H9 (cell line): ENCODE measurements around the gene SCGB1A1. TPM values are rescaled to one million over a fixed set of nuclear protein-coding genes. Genes with fewer than 3 reads are reported as not detected.

Experiments
- DNase-seq: peaks from one replicate; pipeline ENCODE4 v3.0.0-alpha.2; 2017
- H2AFZ ChIP-seq: one replicate; pipeline ENCODE4 v1.6.1; 2013; ENCODE audit warnings: mild to moderate bottlenecking, low read length, control low read depth, moderate library complexity
- H2AK5ac ChIP-seq: 2 replicates; pipeline ENCODE4 v1.6.1; 2013; ENCODE audit warnings: low read length, control low read depth, mixed read lengths; ENCODE audit not compliant: insufficient read length
- H2BK120ac ChIP-seq: one replicate; pipeline ENCODE4 v1.6.1; 2013; ENCODE audit warnings: low read depth, mild to moderate bottlenecking, low read length, control low read depth, inconsistent platforms; ENCODE audit not compliant: poor library complexity, severe bottlenecking
- H2BK12ac ChIP-seq: 2 replicates; pipeline ENCODE4 v1.6.1; 2013; ENCODE audit warnings: low read length, control low read depth, mixed read lengths, low read depth; ENCODE audit not compliant: insufficient read length
- H2BK15ac ChIP-seq: 2 replicates; pipeline ENCODE4 v1.6.1; 2013; ENCODE audit warnings: low read depth, low read length, control low read depth
- H2BK20ac ChIP-seq: one replicate; pipeline ENCODE4 v1.6.1; 2013; ENCODE audit warnings: low read depth, mild to moderate bottlenecking, low read length, control low read depth, inconsistent platforms; ENCODE audit not compliant: poor library complexity, severe bottlenecking
- H2BK5ac ChIP-seq: 2 replicates; pipeline ENCODE4 v1.6.1; 2013; ENCODE audit warnings: low read length, control low read depth, mixed read lengths; ENCODE audit not compliant: insufficient read length
- H3K14ac ChIP-seq: 2 replicates; pipeline ENCODE4 v1.6.1; 2013; ENCODE audit warnings: low read length, control low read depth; ENCODE audit not compliant: insufficient read depth
- H3K18ac ChIP-seq: 2 replicates; pipeline ENCODE4 v1.6.1; 2013; ENCODE audit warnings: low read depth, mild to moderate bottlenecking, mixed read lengths, low read length, control low read depth; ENCODE audit not compliant: insufficient read length
- H3K23ac ChIP-seq: 2 replicates; pipeline ENCODE4 v1.6.1; 2013; ENCODE audit warnings: low read length, control low read depth, mixed read lengths, low read depth; ENCODE audit not compliant: insufficient read length
- H3K23me2 ChIP-seq: 2 replicates; pipeline ENCODE4 v1.6.1; 2013; ENCODE audit warnings: low read depth, mild to moderate bottlenecking, mixed read lengths, low read length, control low read depth; ENCODE audit not compliant: insufficient read length, poor library complexity, severe bottlenecking
- H3K27ac ChIP-seq: 2 replicates; pipeline ENCODE4 v1.5.1; 2013; ENCODE audit warnings: low read length, control low read depth, mixed read lengths, low read depth; ENCODE audit not compliant: insufficient read length
- H3K27me3 ChIP-seq: 2 replicates; pipeline ENCODE4 v1.6.1; 2013; ENCODE audit warnings: low read length, control low read depth, inconsistent platforms; ENCODE audit not compliant: insufficient read depth
- H3K4ac ChIP-seq: 2 replicates; pipeline ENCODE4 v1.6.1; 2013; ENCODE audit warnings: low read depth, mild to moderate bottlenecking, control low read depth, inconsistent platforms, low read length, moderate library complexity
- H3K4me1 ChIP-seq: 2 replicates; pipeline ENCODE4 v1.6.1; 2013; ENCODE audit warnings: low read length, control low read depth, inconsistent platforms; ENCODE audit not compliant: insufficient read depth
- H3K4me2 ChIP-seq: 2 replicates; pipeline ENCODE4 v1.6.1; 2013; ENCODE audit warnings: low read length, control low read depth, mixed read lengths; ENCODE audit not compliant: insufficient read length, insufficient read depth
- H3K56ac ChIP-seq: 2 replicates; pipeline ENCODE4 v1.6.1; 2013; ENCODE audit warnings: low read depth, mild to moderate bottlenecking, mixed read lengths, low read length, control low read depth; ENCODE audit not compliant: insufficient read length
- H3K79me1 ChIP-seq: 2 replicates; pipeline ENCODE4 v1.6.1; 2013; ENCODE audit warnings: low read depth, mild to moderate bottlenecking, moderate library complexity, low read length, control low read depth, inconsistent platforms; ENCODE audit not compliant: insufficient read depth, poor library complexity, severe bottlenecking
- H3K79me2 ChIP-seq: 2 replicates; pipeline ENCODE4 v1.6.1; 2013; ENCODE audit warnings: low read length, control low read depth, inconsistent platforms; ENCODE audit not compliant: insufficient read depth
- H3K9ac ChIP-seq: 2 replicates; pipeline ENCODE4 v1.6.1; 2013; ENCODE audit warnings: low read length, control low read depth, mixed read lengths; ENCODE audit not compliant: insufficient read length; ENCODE audit errors: extremely low read depth
- H3K9me3 ChIP-seq: one replicate; pipeline ENCODE4 v1.6.1; 2013; ENCODE audit warnings: low read depth, low read length, inconsistent platforms; ENCODE audit not compliant: control insufficient read depth
- H3T11ph ChIP-seq: one replicate; pipeline ENCODE4 v1.6.1; 2013; ENCODE audit warnings: mild to moderate bottlenecking, low read length, control low read depth, inconsistent platforms
- H4K20me1 ChIP-seq: one replicate; pipeline ENCODE4 v1.6.1; 2013; ENCODE audit not compliant: control insufficient read depth, insufficient read length, insufficient read depth
- H4K5ac ChIP-seq: 2 replicates; pipeline ENCODE4 v1.6.1; 2013; ENCODE audit warnings: low read depth, mild to moderate bottlenecking, mixed read lengths, low read length, control low read depth; ENCODE audit not compliant: insufficient read length
- H4K8ac ChIP-seq: replicated peaks from 2 replicates; pipeline ENCODE4 v1.6.1; 2013; ENCODE audit warnings: low read length, control low read depth, mixed read lengths, low read depth; ENCODE audit not compliant: insufficient read length
- H4K91ac ChIP-seq: 2 replicates; pipeline ENCODE4 v1.6.1; 2013; ENCODE audit warnings: low read depth, mild to moderate bottlenecking, moderate library complexity, mixed read lengths, low read length, control low read depth; ENCODE audit not compliant: insufficient read length
- H3K27ac Mint-ChIP-seq, 3 experiments: 2 replicates in 2 of 3; 3 replicates in 1 of 3; pipeline ENCODE4 v1.8.0; 2020 to 2021; ENCODE audit warnings: mixed read lengths in 3 of 3, mild to moderate bottlenecking in 1 of 3, moderate library complexity in 1 of 3
- H3K27me3 Mint-ChIP-seq: 2 replicates; pipeline ENCODE4 v1.8.0; 2021; ENCODE audit warnings: low read depth, mild to moderate bottlenecking, moderate library complexity, mixed read lengths
- H3K36me3 Mint-ChIP-seq, 3 experiments: 2 replicates in 2 of 3; 3 replicates in 1 of 3; pipeline ENCODE4 v1.8.0; 2020 to 2021; ENCODE audit warnings: low read depth in 3 of 3, mixed read lengths in 3 of 3; ENCODE audit not compliant: insufficient read depth in 1 of 3
- H3K4me1 Mint-ChIP-seq, 2 experiments: 2 replicates each; pipeline ENCODE4 v1.8.0; 2020; ENCODE audit warnings: mixed read lengths in 2 of 2
- H3K4me3 Mint-ChIP-seq, 2 experiments: 2 replicates in 1 of 2; 3 replicates in 1 of 2; pipeline ENCODE4 v1.8.0; 2020 to 2021; ENCODE audit warnings: mild to moderate bottlenecking in 2 of 2, mixed read lengths in 2 of 2, moderate library complexity in 1 of 2
- H3K9me3 Mint-ChIP-seq, 2 experiments: 2 replicates in 1 of 2; 3 replicates in 1 of 2; pipeline ENCODE4 v1.8.0; 2020; ENCODE audit warnings: mild to moderate bottlenecking in 2 of 2, mixed read lengths in 2 of 2, moderate library complexity in 1 of 2
- CTCF ChIP-seq: fragments of 200-600 bp; sonication (generic); conservative IDR thresholded peaks from 3 replicates; pipeline ENCODE4 v1.8.0; 2021; ENCODE audit warnings: antibody characterized with exemption, mild to moderate bottlenecking
- WGBS: extraction: QIAGEN DNeasy Blood & Tissue Kit; methylation state at CpG from one replicate; pipeline ENCODE4 v1.1.7; 2013; ENCODE audit warnings: missing lambda C conversion rate, low lambda C conversion rate, mixed read lengths; ENCODE audit not compliant: insufficient read length; ENCODE audit errors: extremely low coverage; 5-methylcytosine and 5-hydroxymethylcytosine counted together
- total RNA-seq: library from RNA; stranded (reverse); gene quantifications from 2 replicates; pipeline ENCODE4 v1.2.1, GENCODE V29; 2021

Gene SCGB1A1
- total RNA-seq, 1 experiment from 2014 or later, result not detected

- peaks cover 6% of the 10 kb centered on the region for H3K23me2 ChIP-seq
- no peak overlapping the region for H3K4me2 ChIP-seq
- no peak overlapping the region for H3K23ac ChIP-seq
- Mint-ChIP-seq H3K9me3 (no peaks in the 10 kb centered on the region), H3K4me1 (peaks cover 26 to 55% of the 10 kb centered on the region in 2 experiments), H3K36me3 (no peaks in the 10 kb centered on the region; a peak in 1 of 7 replicates), H3K27me3 (peaks cover 4% of the 10 kb centered on the region), H3K4me3 (no peak overlapping the region), H3K27ac (no peak overlapping the region)
- no peak overlapping the region for H3K18ac ChIP-seq
- no peaks in the 10 kb centered on the region for H4K20me1 ChIP-seq
- H2BK15ac ChIP-seq, result no peak overlapping the region
- DNase-seq, result no peak
- H2AFZ ChIP-seq, result no peak overlapping the region
- H3K27me3 ChIP-seq, result no peaks in the 10 kb centered on the region
- no peak overlapping the region for H2BK5ac ChIP-seq
- H2AK5ac ChIP-seq, result no peak overlapping the region
- H2BK20ac ChIP-seq, result no peak overlapping the region
- no peak overlapping the region; the same call in 1 of the 2 replicates for H3K14ac ChIP-seq
- no peaks in the 10 kb centered on the region for H3K79me1 ChIP-seq
- H3K9me3 ChIP-seq, result no peaks in the 10 kb centered on the region
- H4K8ac ChIP-seq, result no peak overlapping the region
- peaks cover 4% of the 10 kb centered on the region; the same call in 1 of the 2 replicates for H3K4me1 ChIP-seq
- H4K5ac ChIP-seq, result no peak overlapping the region
- no peak for TF ChIP-seq CTCF
- no peak overlapping the region for H3K56ac ChIP-seq
- H3K27ac ChIP-seq, result no peak overlapping the region
- H4K91ac ChIP-seq, result no peak overlapping the region
- no peak overlapping the region for H3K9ac ChIP-seq
- no CpG with 5 or more reads among the region's 10 CpGs for WGBS
- no peak overlapping the region for H2BK12ac ChIP-seq
- H2BK120ac ChIP-seq, result no peak overlapping the region
- H3K4ac ChIP-seq, result no peak overlapping the region
- no peak overlapping the region for H3T11ph ChIP-seq
- no peaks in the 10 kb centered on the region for H3K79me2 ChIP-seq
Measured at GRCh38 chr11:62399172-62399877, 19.5 kb upstream of the SCGB1A1 start.
